Smooth muscle cell (in vitro differentiated cells): ENCODE data around the gene TNS3. TPM values are rescaled to one million over a fixed set of nuclear protein-coding genes. Genes with fewer than 3 reads are reported as not detected.

ENCODE experiments used
- DNase-seq: peaks from one replicate; lab custom pipeline; 2025; ENCODE audit not compliant: unreplicated experiment; lab: John Stamatoyannopoulos, UW
- H2AFZ ChIP-seq: fragments of 200-600 bp; sonication (generic); 2 replicates; pipeline ENCODE4 v1.6.0; 2016; ENCODE audit warnings: antibody characterized with exemption, low read depth, mild to moderate bottlenecking
- H3F3A ChIP-seq: fragments of 200-600 bp; sonication (generic); 2 replicates; pipeline ENCODE4 v1.6.0; 2017; ENCODE audit warnings: antibody characterized with exemption, low read depth
- H3K27ac ChIP-seq: fragments of 200-600 bp; sonication (generic); 2 replicates; pipeline ENCODE4 v1.5.1; 2016; ENCODE audit warnings: low read depth, mild to moderate bottlenecking
- H3K27me3 ChIP-seq: fragments of 200-600 bp; sonication (generic); 2 replicates; pipeline ENCODE4 v1.6.1; 2016; ENCODE audit warnings: low read depth, mild to moderate bottlenecking
- H3K36me3 ChIP-seq: fragments of 200-600 bp; sonication (generic); 2 replicates; pipeline ENCODE4 v1.5.1; 2016; ENCODE audit warnings: low read depth
- H3K4me1 ChIP-seq: fragments of 200-600 bp; sonication (generic); 2 replicates; pipeline ENCODE4 v1.5.1; 2016; ENCODE audit warnings: low read depth
- H3K4me2 ChIP-seq: fragments of 200-600 bp; sonication (generic); 2 replicates; pipeline ENCODE4 v1.6.0; 2016; ENCODE audit warnings: mild to moderate bottlenecking
- H3K4me3 ChIP-seq: fragments of 200-600 bp; sonication (generic); 2 replicates; pipeline ENCODE4 v1.5.1; 2016; ENCODE audit warnings: mild to moderate bottlenecking
- H3K79me2 ChIP-seq: fragments of 200-600 bp; sonication (generic); 2 replicates; pipeline ENCODE4 v1.6.0; 2016; ENCODE audit warnings: low read depth, mild to moderate bottlenecking
- H3K9ac ChIP-seq: fragments of 200-600 bp; sonication (generic); 2 replicates; pipeline ENCODE4 v1.6.0; 2016; ENCODE audit warnings: low read depth
- H3K9me3 ChIP-seq: fragments of 200-600 bp; sonication (generic); replicated peaks from 2 replicates; pipeline ENCODE4 v1.5.1; 2016; ENCODE audit warnings: low read depth
- H4K20me1 ChIP-seq: fragments of 200-600 bp; sonication (generic); 2 replicates; pipeline ENCODE4 v1.6.0; 2016; ENCODE audit warnings: low read depth
- CTCF ChIP-seq: fragments of 200-600 bp; sonication (generic); IDR thresholded peaks from 2 replicates; pipeline ENCODE4 v1.5.1; 2017; ENCODE audit warnings: borderline replicate concordance, mild to moderate bottlenecking, antibody characterized with exemption; ENCODE audit not compliant: insufficient read depth, poor library complexity, severe bottlenecking
- whole genome bisulfite sequencing: methylation state at CpG from one replicate; pipeline ENCODE4 v1.1.7; 2016; ENCODE audit warnings: low lambda C conversion rate; 5-methylcytosine and 5-hydroxymethylcytosine counted together
- polyA plus RNA-seq: library from polyadenylated mRNA; unstranded; fragments of >200 nt; fragmentation: Nextera tagmentation; extraction: Ambion mirVana; gene quantifications from 2 replicates; pipeline ENCODE4 v1.2.1, GENCODE V29; 2016
- total RNA-seq: library from RNA; depleted of rRNA; stranded (reverse); fragments of >200 nt; gene quantifications from 2 replicates; pipeline ENCODE4 v1.2.3, GENCODE V29; 2014

TNS3 gene
- total and polyA plus RNA-seq, 2 experiments from 2014 or later = 32.6 to 50.5 TPM

- Histone ChIP-seq H3F3A (peaks cover 19% of the 10 kb centered on the region), H3K9me3 (no peaks in the 10 kb centered on the region), H3K79me2 (peaks cover 66% of the 10 kb centered on the region), H3K4me2 (peak overlapping the region; percentile 21), H3K36me3 (no peaks in the 10 kb centered on the region), H3K4me3 (no peak overlapping the region), H3K27ac (peak overlapping the region; percentile 66), H2AFZ (no peak overlapping the region), H3K4me1 (peaks cover 27% of the 10 kb centered on the region), H3K9ac (no peak overlapping the region), H4K20me1 (peaks cover 23% of the 10 kb centered on the region), H3K27me3 (no peaks in the 10 kb centered on the region)
- DNase-seq = no peak
- no peak for TF ChIP-seq CTCF
- 77% methylated on average over 2 of the region's 2 CpGs for WGBS
These were observed 28.6 kb downstream of the TNS3 start for GRCh38 chr7:47553309-47553708.

- H3K9ac ChIP-seq = no peak overlapping the region
- WGBS = 18% methylated on average over 3 of the region's 3 CpGs
- H3K36me3 ChIP-seq = no peaks in the 10 kb centered on the region
- no peaks in the 10 kb centered on the region for H3K27me3 ChIP-seq
- peaks cover 30% of the 10 kb centered on the region for H4K20me1 ChIP-seq
- no peak for TF ChIP-seq CTCF
- H3K4me1 ChIP-seq = peaks cover 21% of the 10 kb centered on the region
- H3K4me3 ChIP-seq = no peak overlapping the region
- no peak overlapping the region for H2AFZ ChIP-seq
- H3K79me2 ChIP-seq = peaks cover 69% of the 10 kb centered on the region
- peaks cover 18% of the 10 kb centered on the region for H3F3A ChIP-seq
- peak overlapping the region; percentile 66 for H3K27ac ChIP-seq
- H3K4me2 ChIP-seq = peak overlapping the region; percentile 21
- H3K9me3 ChIP-seq = no peaks in the 10 kb centered on the region
- no peak for DNase-seq
These were observed 29.3 kb downstream of the TNS3 start for GRCh38 chr7:47552621-47553020.

- peaks cover 11% of the 10 kb centered on the region for H3F3A ChIP-seq
- no peaks in the 10 kb centered on the region for H3K9me3 ChIP-seq
- H4K20me1 ChIP-seq = peaks cover 34% of the 10 kb centered on the region
- H3K4me1 ChIP-seq = peaks cover 15% of the 10 kb centered on the region
- H3K9ac ChIP-seq = no peak overlapping the region
- peak overlapping the region; percentile 21 for H3K4me2 ChIP-seq
- peaks cover 74% of the 10 kb centered on the region for H3K79me2 ChIP-seq
- DNase-seq = no peak
- no peak for TF ChIP-seq CTCF
- no peaks in the 10 kb centered on the region for H3K36me3 ChIP-seq
- peak overlapping the region; percentile 66 for H3K27ac ChIP-seq
- 74% methylated on average over 12 of the region's 12 CpGs for WGBS
- no peak overlapping the region for H3K4me3 ChIP-seq
- no peak overlapping the region for H2AFZ ChIP-seq
- no peaks in the 10 kb centered on the region for H3K27me3 ChIP-seq
These were observed 30.1 kb downstream of the TNS3 start for GRCh38 chr7:47551668-47552440.
